ENCODE results near the gene FAM110D.
A peak's percentile ranks its signal among the peaks of the same experiment; 100 is the strongest.

Gene FAM110D

GRCh38 chr1:26170472-26170821 lies 11.6 kb downstream of the FAM110D start:
- Histone ChIP-seq H3K9ac (ENCODE audit: low read length in 5 of 5) (peak overlapping the region; percentile 76 to 95 (median 84)), H3K27me3 (ENCODE audit: control insufficient read depth in 5 of 5, insufficient read depth in 4 of 5, low read length in 5 of 5) (no peaks in the 10 kb centered on the region), H3K36me3 (ENCODE audit: control insufficient read depth in 5 of 5, insufficient read depth in 5 of 5, low read length in 5 of 5) (peaks cover 0 to 5% (median 0%) of the 10 kb centered on the region in 5 donors), H3K4me3 (ENCODE audit: low read depth in 1 of 5, low read length in 5 of 5) (peak overlapping the region; percentile 75 to 91 (median 89)), H3K27ac (ENCODE audit: low read depth, low read length) (no peak overlapping the region), H3K4me1 (ENCODE audit: control insufficient read depth in 5 of 5, insufficient read depth in 5 of 5, low read length in 5 of 5) (peaks cover 2 to 21% (median 18%) of the 10 kb centered on the region in 5 donors), H3K9me3 (ENCODE audit: control insufficient read depth in 5 of 5, low read length in 5 of 5) (no peaks in the 10 kb centered on the region)

- Histone ChIP-seq H3K9ac (ENCODE audit: low read length in 5 of 5) (peak within 1 kb of the TSS in 2 of 5 donors; percentile 94 to 95), H3K27ac (ENCODE audit: low read depth, low read length) (no peak within 1 kb of the TSS), H3K27me3 (ENCODE audit: control insufficient read depth in 5 of 5, insufficient read depth in 4 of 5, low read length in 5 of 5) (no peaks in the 10 kb centered on the region), H3K4me3 (ENCODE audit: low read depth in 1 of 5, low read length in 5 of 5) (peak within 1 kb of the TSS in 3 of 5 donors; percentile 77 to 91 (median 89)), H3K9me3 (ENCODE audit: control insufficient read depth in 5 of 5, low read length in 5 of 5) (no peaks in the 10 kb centered on the region), H3K4me1 (ENCODE audit: control insufficient read depth in 5 of 5, insufficient read depth in 5 of 5, low read length in 5 of 5) (peaks cover 2 to 21% (median 18%) of the 10 kb centered on the region in 5 donors), H3K36me3 (ENCODE audit: control insufficient read depth in 5 of 5, insufficient read depth in 5 of 5, low read length in 5 of 5) (peaks cover 0 to 5% (median 0%) of the 10 kb centered on the region in 5 donors)
Measured at GRCh38 chr1:26171084-26172072, 12.5 kb downstream of the FAM110D start, which contains the start of gene ZNF593OS. Gene ZNF593OS, minus strand, starts transcription at chr1:26171832. Its CDS starts 171 bp downstream, at chr1:26171661.

GRCh38 chr1:26175346-26175745 lies 16.5 kb downstream of the FAM110D start:
- H3K27me3 ChIP-seq (ENCODE audit: control insufficient read depth in 5 of 5, insufficient read depth in 4 of 5, low read length in 5 of 5): peaks cover 0 to 5% (median 0%) of the 10 kb centered on the region in 5 donors
- H3K27ac ChIP-seq (ENCODE audit: low read depth, low read length): no peak overlapping the region
- H3K4me3 ChIP-seq (ENCODE audit: low read depth in 1 of 5, low read length in 5 of 5): no peak overlapping the region
- peaks cover 0 to 5% (median 0%) of the 10 kb centered on the region in 5 donors for H3K36me3 ChIP-seq (ENCODE audit: control insufficient read depth in 5 of 5, insufficient read depth in 5 of 5, low read length in 5 of 5)
- no peak overlapping the region for H3K9ac ChIP-seq (ENCODE audit: low read length in 5 of 5)
- no peaks in the 10 kb centered on the region for H3K9me3 ChIP-seq (ENCODE audit: control insufficient read depth in 5 of 5, low read length in 5 of 5)
- H3K4me1 ChIP-seq (ENCODE audit: control insufficient read depth in 5 of 5, insufficient read depth in 5 of 5, low read length in 5 of 5): peaks cover 2 to 10% (median 6%) of the 10 kb centered on the region in 5 donors

GRCh38 chr1:26177182-26177684 lies 18.4 kb downstream of the FAM110D start, which contains the start of gene CNKSR1:
Gene CNKSR1, plus strand, starts transcription at chr1:26177491. Its CDS starts 57 bp downstream, at chr1:26177548.
- Histone ChIP-seq H3K9me3 (ENCODE audit: control insufficient read depth in 5 of 5, low read length in 5 of 5) (no peaks in the 10 kb centered on the region), H3K4me3 (ENCODE audit: low read depth in 1 of 5, low read length in 5 of 5) (no peak within 1 kb of the TSS), H3K9ac (ENCODE audit: low read length in 5 of 5) (no peak within 1 kb of the TSS), H3K36me3 (ENCODE audit: control insufficient read depth in 5 of 5, insufficient read depth in 5 of 5, low read length in 5 of 5) (no peaks in the 10 kb centered on the region), H3K27ac (ENCODE audit: low read depth, low read length) (no peak within 1 kb of the TSS), H3K4me1 (ENCODE audit: control insufficient read depth in 5 of 5, insufficient read depth in 5 of 5, low read length in 5 of 5) (no peaks in the 10 kb centered on the region), H3K27me3 (ENCODE audit: control insufficient read depth in 5 of 5, insufficient read depth in 4 of 5, low read length in 5 of 5) (peaks cover 0 to 5% (median 0%) of the 10 kb centered on the region in 5 donors)

GRCh38 chr1:26180010-26180506 lies 21.2 kb downstream of the FAM110D start:
- Histone ChIP-seq H3K9me3 (ENCODE audit: control insufficient read depth in 5 of 5, low read length in 5 of 5) (no peaks in the 10 kb centered on the region), H3K27me3 (ENCODE audit: control insufficient read depth in 5 of 5, insufficient read depth in 4 of 5, low read length in 5 of 5) (peaks cover 0 to 5% (median 0%) of the 10 kb centered on the region in 5 donors), H3K36me3 (ENCODE audit: control insufficient read depth in 5 of 5, insufficient read depth in 5 of 5, low read length in 5 of 5) (no peaks in the 10 kb centered on the region), H3K27ac (ENCODE audit: low read depth, low read length) (no peak overlapping the region), H3K4me3 (ENCODE audit: low read depth in 1 of 5, low read length in 5 of 5) (no peak overlapping the region), H3K4me1 (ENCODE audit: control insufficient read depth in 5 of 5, insufficient read depth in 5 of 5, low read length in 5 of 5) (no peaks in the 10 kb centered on the region), H3K9ac (ENCODE audit: low read length in 5 of 5) (no peak overlapping the region)

GRCh38 chr1:26181586-26182382 lies 22.9 kb downstream of the FAM110D start:
- no peaks in the 10 kb centered on the region for H3K4me1 ChIP-seq (ENCODE audit: control insufficient read depth in 5 of 5, insufficient read depth in 5 of 5, low read length in 5 of 5)
- H3K27me3 ChIP-seq (ENCODE audit: control insufficient read depth in 5 of 5, insufficient read depth in 4 of 5, low read length in 5 of 5): peaks cover 0 to 5% (median 0%) of the 10 kb centered on the region in 5 donors
- H3K4me3 ChIP-seq (ENCODE audit: low read depth in 1 of 5, low read length in 5 of 5): no peak overlapping the region
- H3K27ac ChIP-seq (ENCODE audit: low read depth, low read length): no peak overlapping the region
- H3K9ac ChIP-seq (ENCODE audit: low read length in 5 of 5): no peak overlapping the region
- H3K9me3 ChIP-seq (ENCODE audit: control insufficient read depth in 5 of 5, low read length in 5 of 5): no peaks in the 10 kb centered on the region
- H3K36me3 ChIP-seq (ENCODE audit: control insufficient read depth in 5 of 5, insufficient read depth in 5 of 5, low read length in 5 of 5): no peaks in the 10 kb centered on the region

- H3K36me3 ChIP-seq (ENCODE audit: control insufficient read depth in 5 of 5, insufficient read depth in 5 of 5, low read length in 5 of 5): no peaks in the 10 kb centered on the region
Measured at GRCh38 chr1:26182383-26182696, 23.5 kb downstream of the FAM110D start.

GRCh38 chr1:26184086-26184485 lies 25.2 kb downstream of the FAM110D start:
- H3K27ac ChIP-seq (ENCODE audit: low read depth, low read length): no peak overlapping the region
- no peak overlapping the region for H3K9ac ChIP-seq (ENCODE audit: low read length in 5 of 5)
- peaks cover 0 to 3% (median 0%) of the 10 kb centered on the region in 5 donors for H3K27me3 ChIP-seq (ENCODE audit: control insufficient read depth in 5 of 5, insufficient read depth in 4 of 5, low read length in 5 of 5)
- H3K36me3 ChIP-seq (ENCODE audit: control insufficient read depth in 5 of 5, insufficient read depth in 5 of 5, low read length in 5 of 5): no peaks in the 10 kb centered on the region
- no peaks in the 10 kb centered on the region for H3K4me1 ChIP-seq (ENCODE audit: control insufficient read depth in 5 of 5, insufficient read depth in 5 of 5, low read length in 5 of 5)
- no peaks in the 10 kb centered on the region for H3K9me3 ChIP-seq (ENCODE audit: control insufficient read depth in 5 of 5, low read length in 5 of 5)
- no peak overlapping the region for H3K4me3 ChIP-seq (ENCODE audit: low read depth in 1 of 5, low read length in 5 of 5)

More at GRCh38 chr1:26182383-26182696, 23.5 kb downstream of the FAM110D start:
- Histone ChIP-seq H3K4me1 (ENCODE audit: control insufficient read depth in 5 of 5, insufficient read depth in 5 of 5, low read length in 5 of 5) (no peaks in the 10 kb centered on the region), H3K9me3 (ENCODE audit: control insufficient read depth in 5 of 5, low read length in 5 of 5) (no peaks in the 10 kb centered on the region), H3K27ac (ENCODE audit: low read depth, low read length) (no peak overlapping the region), H3K4me3 (ENCODE audit: low read depth in 1 of 5, low read length in 5 of 5) (no peak overlapping the region), H3K9ac (ENCODE audit: low read length in 5 of 5) (no peak overlapping the region), H3K27me3 (ENCODE audit: control insufficient read depth in 5 of 5, insufficient read depth in 4 of 5, low read length in 5 of 5) (peaks cover 0 to 2% (median 0%) of the 10 kb centered on the region in 5 donors)

GRCh38 chr1:26184883-26185282 lies 26.0 kb downstream of the FAM110D start:
- Histone ChIP-seq H3K9me3 (ENCODE audit: control insufficient read depth in 5 of 5, low read length in 5 of 5) (no peaks in the 10 kb centered on the region), H3K9ac (ENCODE audit: low read length in 5 of 5) (no peak overlapping the region), H3K4me3 (ENCODE audit: low read depth in 1 of 5, low read length in 5 of 5) (no peak overlapping the region), H3K27ac (ENCODE audit: low read depth, low read length) (no peak overlapping the region), H3K4me1 (ENCODE audit: control insufficient read depth in 5 of 5, insufficient read depth in 5 of 5, low read length in 5 of 5) (no peaks in the 10 kb centered on the region), H3K27me3 (ENCODE audit: control insufficient read depth in 5 of 5, insufficient read depth in 4 of 5, low read length in 5 of 5) (peaks cover 0 to 3% (median 0%) of the 10 kb centered on the region in 5 donors), H3K36me3 (ENCODE audit: control insufficient read depth in 5 of 5, insufficient read depth in 5 of 5, low read length in 5 of 5) (no peaks in the 10 kb centered on the region)

Measured in subcutaneous abdominal adipose tissue (tissue), 5 donors.